ENCODE data around the gene OTX1. TPM values are rescaled to one million over a fixed set of nuclear protein-coding genes. Genes with fewer than 3 reads are reported as not detected.

The OTX1 gene
- total and polyA plus RNA-seq, 2 of the 8 experiments (the other 6 are each of a cell fraction or from before 2014, with no cell fraction given): 0.24 to 3.3 TPM

DNA sequence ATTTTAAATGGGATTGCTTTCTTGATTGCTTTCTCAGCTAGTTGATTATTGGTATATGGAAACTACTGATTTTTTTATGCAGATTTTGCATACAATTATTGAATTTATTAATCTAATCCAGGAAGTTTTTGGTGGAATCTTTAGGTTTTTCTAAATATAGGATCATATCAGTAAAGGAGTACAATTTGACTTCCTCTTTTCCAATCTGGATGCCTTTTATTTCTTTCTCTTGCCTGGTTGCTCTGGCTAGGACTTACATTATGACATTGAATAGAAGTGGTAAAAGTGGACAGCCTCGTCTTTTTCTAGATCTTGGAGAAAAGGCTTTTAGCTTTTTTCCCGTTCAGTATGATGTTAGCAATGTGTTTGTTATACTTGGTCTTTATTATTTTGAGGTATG lies 51.3 kb downstream of the OTX1 start:
- H3K36me3 ChIP-seq (ENCODE audit: control insufficient read depth in 2 of 4, insufficient read depth in 4 of 4, low read length in 3 of 4): no peaks in the 10 kb centered on the region
- no peak overlapping the region for H3K4me3 ChIP-seq (ENCODE audit: extremely low read depth in 1 of 4, insufficient read depth in 2 of 4, low read depth in 3 of 4, low read length in 4 of 4)
- ChIA-PET POLR2A (ENCODE audit: partially characterized antibody) (no interaction called here), CTCF (ENCODE audit: partially characterized antibody) (interaction anchor here (0.7 to 1.1 kb wide), 2 partner anchors 32 to 47 kb away, joined by 3 read pairs; no protein-coding TSS in a partner anchor)
- no peaks in the 10 kb centered on the region for H4K20me1 ChIP-seq (replicated peaks in 1 of 2; ENCODE audit: control insufficient read depth in 1 of 2, insufficient read depth in 2 of 2, low read length in 2 of 2)
- no peak overlapping the region for H4K5ac ChIP-seq (ENCODE audit: insufficient read length, low read depth, low read length)
- no peak overlapping the region for H2AK5ac ChIP-seq (ENCODE audit: low read depth, low read length)
- no peaks in the 10 kb centered on the region for H3K23me2 ChIP-seq (ENCODE audit: low read depth, low read length)
- no peak overlapping the region for H3K9ac ChIP-seq (replicated peaks in 1 of 4; ENCODE audit: extremely low read depth in 1 of 4, low read depth in 3 of 4, low read length in 3 of 4)
- no peak overlapping the region for H3K18ac ChIP-seq (ENCODE audit: extremely low read depth, low read length)
- DNase-seq (ENCODE audit: low read depth in 1 of 2, low spot score in 2 of 2) (no peak), FAIRE-seq (no peak)
- H2BK15ac ChIP-seq (ENCODE audit: low read length): no peak overlapping the region
- H3K79me2 ChIP-seq (ENCODE audit: control insufficient read depth in 1 of 2, insufficient read depth in 2 of 2, low read length in 2 of 2): no peaks in the 10 kb centered on the region
- H4K91ac ChIP-seq (replicated peaks; ENCODE audit: insufficient read length, low read length): no peak overlapping the region
- no peak overlapping the region for H3K56ac ChIP-seq (replicated peaks; ENCODE audit: insufficient read length, low read depth, low read length)
- no peak overlapping the region for H2BK20ac ChIP-seq (ENCODE audit: low read length)
- H3K79me1 ChIP-seq (ENCODE audit: low read depth, low read length): no peaks in the 10 kb centered on the region
- 76% methylated on average over 2 of the region's 2 CpGs; no CpG with 5 or more reads in 1 of the 2 experiments for WGBS, 2 experiments (ENCODE audit: extremely low coverage in 1 of 2, insufficient coverage in 1 of 2, insufficient read length in 1 of 2, insufficient replicate concordance in 2 of 2, low coverage in 1 of 2, low lambda C conversion rate in 2 of 2, missing lambda C conversion rate in 1 of 2)
- H3K4me1 ChIP-seq (replicated peaks in 1 of 4; ENCODE audit: control insufficient read depth in 3 of 4, insufficient read depth in 4 of 4, low read length in 3 of 4): no peaks in the 10 kb centered on the region
- no peak overlapping the region for H2AFZ ChIP-seq (ENCODE audit: low read length)
- no peaks in the 10 kb centered on the region for H3K27me3 ChIP-seq (replicated peaks in 1 of 4; ENCODE audit: control insufficient read depth in 3 of 4, extremely low read depth in 1 of 4, insufficient read depth in 3 of 4, low read length in 3 of 4)
- no peak overlapping the region for H3K4ac ChIP-seq (replicated peaks; ENCODE audit: insufficient read length, low read depth, low read length)
- no peak overlapping the region for H4K8ac ChIP-seq (ENCODE audit: extremely low read depth, insufficient read depth, low read length)
- H2BK12ac ChIP-seq (ENCODE audit: low read depth, low read length): no peak overlapping the region
- TF ChIP-seq SIX5 (IDR thresholded peaks at IDR 0.05; ENCODE audit: low read depth, low read length) (no peak), YY1 (IDR thresholded peaks at IDR 0.05; ENCODE audit: low read depth, low read length) (no peak), SP1 (IDR thresholded peaks at IDR 0.05; ENCODE audit: low read depth, low read length) (no peak)
- H3K23ac ChIP-seq (ENCODE audit: insufficient read length): no peak overlapping the region
- no peak overlapping the region for H3K27ac ChIP-seq (ENCODE audit: low read depth, low read length)
- no peak overlapping the region for H2BK5ac ChIP-seq (ENCODE audit: low read depth, low read length)
- no peak overlapping the region for H3K14ac ChIP-seq (ENCODE audit: insufficient read length)
- no peak overlapping the region for H2BK120ac ChIP-seq (replicated peaks; ENCODE audit: low read depth, low read length)
- H3K4me2 ChIP-seq (ENCODE audit: insufficient read depth in 1 of 2, low read depth in 2 of 2, low read length in 2 of 2): no peak overlapping the region
- peaks cover 0 to 4% of the 10 kb centered on the region in 2 experiments; a peak in 1 of 4 replicates for H3K9me3 ChIP-seq (ENCODE audit: insufficient read depth in 2 of 2, low read depth in 1 of 2, low read length in 1 of 2)

Data from H1 (cell line).